Fibroblast of skin of back (primary cell): ENCODE results near the gene SLC4A2. TPM values are rescaled to one million over a fixed set of nuclear protein-coding genes. Genes with fewer than 3 reads are reported as not detected.
"Not testable (repeated sequence)": the region's sequence is repeated elsewhere in the genome, so short reads cannot be mapped to it uniquely, and the experiment has no call there.

ENCODE experiments used
- DNase-seq: peaks from one replicate; pipeline ENCODE4 v3.0.0-alpha.2; 2013
- polyA plus RNA-seq, 2 experiments: library from polyadenylated mRNA; unstranded; fragments of 120-200 nt; gene quantifications; one replicate each; pipeline ENCODE4 v1.2.1, GENCODE V29; 2013; ENCODE audit not compliant: insufficient read length in 2 of 2

SLC4A2 gene, protein sequence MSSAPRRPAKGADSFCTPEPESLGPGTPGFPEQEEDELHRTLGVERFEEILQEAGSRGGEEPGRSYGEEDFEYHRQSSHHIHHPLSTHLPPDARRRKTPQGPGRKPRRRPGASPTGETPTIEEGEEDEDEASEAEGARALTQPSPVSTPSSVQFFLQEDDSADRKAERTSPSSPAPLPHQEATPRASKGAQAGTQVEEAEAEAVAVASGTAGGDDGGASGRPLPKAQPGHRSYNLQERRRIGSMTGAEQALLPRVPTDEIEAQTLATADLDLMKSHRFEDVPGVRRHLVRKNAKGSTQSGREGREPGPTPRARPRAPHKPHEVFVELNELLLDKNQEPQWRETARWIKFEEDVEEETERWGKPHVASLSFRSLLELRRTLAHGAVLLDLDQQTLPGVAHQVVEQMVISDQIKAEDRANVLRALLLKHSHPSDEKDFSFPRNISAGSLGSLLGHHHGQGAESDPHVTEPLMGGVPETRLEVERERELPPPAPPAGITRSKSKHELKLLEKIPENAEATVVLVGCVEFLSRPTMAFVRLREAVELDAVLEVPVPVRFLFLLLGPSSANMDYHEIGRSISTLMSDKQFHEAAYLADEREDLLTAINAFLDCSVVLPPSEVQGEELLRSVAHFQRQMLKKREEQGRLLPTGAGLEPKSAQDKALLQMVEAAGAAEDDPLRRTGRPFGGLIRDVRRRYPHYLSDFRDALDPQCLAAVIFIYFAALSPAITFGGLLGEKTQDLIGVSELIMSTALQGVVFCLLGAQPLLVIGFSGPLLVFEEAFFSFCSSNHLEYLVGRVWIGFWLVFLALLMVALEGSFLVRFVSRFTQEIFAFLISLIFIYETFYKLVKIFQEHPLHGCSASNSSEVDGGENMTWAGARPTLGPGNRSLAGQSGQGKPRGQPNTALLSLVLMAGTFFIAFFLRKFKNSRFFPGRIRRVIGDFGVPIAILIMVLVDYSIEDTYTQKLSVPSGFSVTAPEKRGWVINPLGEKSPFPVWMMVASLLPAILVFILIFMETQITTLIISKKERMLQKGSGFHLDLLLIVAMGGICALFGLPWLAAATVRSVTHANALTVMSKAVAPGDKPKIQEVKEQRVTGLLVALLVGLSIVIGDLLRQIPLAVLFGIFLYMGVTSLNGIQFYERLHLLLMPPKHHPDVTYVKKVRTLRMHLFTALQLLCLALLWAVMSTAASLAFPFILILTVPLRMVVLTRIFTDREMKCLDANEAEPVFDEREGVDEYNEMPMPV
- polyA plus RNA-seq (2013, experiment 1 of 2; ENCODE audit: insufficient read length), result 203 TPM
- polyA plus RNA-seq (2013, experiment 2 of 2; ENCODE audit: insufficient read length), result 140 TPM

DNA sequence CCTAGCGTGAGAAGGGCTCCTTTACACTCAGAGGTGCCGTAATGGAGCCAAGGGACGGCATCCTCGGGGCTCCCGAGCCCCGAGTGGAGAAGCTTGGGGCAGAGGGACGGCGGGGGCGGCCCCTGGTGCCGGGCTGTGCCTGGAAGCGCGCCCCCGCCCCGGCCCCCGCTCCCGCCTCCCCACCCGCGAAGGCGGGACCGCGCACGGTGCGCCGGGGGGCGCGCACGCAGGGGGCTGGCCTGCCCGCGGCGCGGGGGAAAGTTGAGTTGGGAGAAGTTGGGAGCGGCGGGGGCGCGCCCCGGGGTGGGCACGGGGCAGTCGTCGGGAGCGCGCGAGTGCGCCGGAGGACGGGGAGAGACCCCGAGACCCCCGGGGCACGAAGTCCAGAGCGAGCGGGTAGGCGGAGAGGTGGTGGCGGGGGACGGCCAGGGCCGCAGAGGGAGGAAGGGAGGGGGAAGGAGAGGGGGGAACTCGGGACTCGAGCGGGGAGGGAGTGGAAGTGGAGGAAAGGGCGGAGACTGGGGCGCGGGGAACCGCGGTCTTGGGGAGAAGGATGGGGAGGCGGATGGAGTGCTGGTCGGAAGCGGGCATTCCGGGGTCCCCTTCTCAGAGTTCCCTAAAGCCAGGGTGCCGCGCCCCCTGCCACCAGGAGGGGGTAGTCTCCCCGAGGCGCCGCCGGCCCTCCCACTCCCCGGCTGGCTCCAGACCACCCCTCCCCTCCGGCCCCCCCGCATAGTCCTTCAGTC lies at the start of gene SLC4A2:
Gene SLC4A2 (plus strand): TSS at position 223 of the 746 bp plus-strand sequence. CDS start 2,399 bp downstream, outside the sequence.
- DNase-seq, result peak; percentile 80

DNA sequence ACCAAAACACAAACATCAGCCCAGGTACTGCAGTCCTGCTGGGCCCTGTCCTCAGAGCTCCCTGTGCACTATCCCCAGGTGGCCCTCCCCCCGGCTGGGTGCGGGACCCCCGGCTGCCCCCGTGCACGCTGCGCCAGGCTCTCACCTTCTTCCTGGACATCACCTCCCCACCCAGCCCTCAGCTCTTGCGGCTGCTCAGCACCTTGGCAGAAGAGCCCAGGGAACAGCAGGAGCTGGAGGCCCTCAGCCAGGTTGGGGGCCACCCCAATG lies 49.4 kb upstream of the SLC4A2 start:
- no peak for DNase-seq

GRCh38 chr7:151010307-151011096 lies 48.9 kb upstream of the SLC4A2 start:
- peak; percentile 49 for DNase-seq

DNA sequence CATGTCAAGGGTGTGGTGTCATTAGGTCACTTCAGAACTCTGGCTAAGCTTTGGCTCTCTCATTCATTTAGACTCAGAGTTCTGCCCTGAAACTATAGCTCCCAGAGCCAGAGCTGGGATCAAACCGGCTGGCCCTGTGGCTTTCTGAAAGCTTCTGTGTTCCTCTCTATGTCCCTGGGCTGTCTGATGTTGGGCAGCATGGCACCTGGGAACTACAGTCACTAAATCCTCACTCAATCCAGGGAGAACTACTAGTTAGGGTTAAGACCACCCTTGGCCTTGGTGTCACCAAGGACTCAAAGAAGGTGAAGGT lies 48.3 kb upstream of the SLC4A2 start:
- no peak for DNase-seq

- not testable (repeated sequence) for DNase-seq
These were observed 47.8 kb upstream of the SLC4A2 start for GRCh38 chr7:151011616-151012015.

DNA sequence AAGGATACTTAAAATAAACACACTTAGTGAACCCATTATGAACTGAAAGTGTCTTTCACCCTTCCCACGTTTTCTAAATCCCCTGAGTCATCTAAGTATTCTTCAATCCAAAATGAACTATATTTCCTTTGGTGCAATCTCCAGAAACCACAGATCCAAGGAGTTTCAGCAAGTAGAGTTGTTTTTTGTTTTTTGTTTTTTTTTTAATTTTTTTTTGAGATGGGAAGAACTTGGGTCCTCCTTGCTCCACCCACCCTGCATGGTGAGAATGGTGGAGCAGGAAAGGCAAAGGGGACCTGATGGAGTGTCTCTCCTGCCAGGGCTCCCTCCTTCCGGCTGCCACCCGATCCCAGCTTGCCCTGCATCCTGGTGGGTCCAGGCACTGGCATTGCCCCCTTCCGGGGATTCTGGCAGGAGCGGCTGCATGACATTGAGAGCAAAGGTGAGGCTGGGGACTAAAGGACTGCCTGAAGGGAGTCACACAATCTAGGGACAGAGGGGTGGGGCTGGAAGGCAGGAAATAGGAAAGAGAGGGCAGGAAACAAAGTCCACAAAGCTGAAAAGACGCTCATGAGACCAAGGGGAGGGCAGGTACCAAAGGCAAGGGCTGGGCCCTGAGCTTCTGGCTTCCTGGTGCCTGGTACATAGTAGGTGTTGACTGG lies 47.2 kb upstream of the SLC4A2 start:
- DNase-seq, result no peak

GRCh38 chr7:151012911-151013347 lies 46.5 kb upstream of the SLC4A2 start:
- DNase-seq, result peak; percentile 54

DNA sequence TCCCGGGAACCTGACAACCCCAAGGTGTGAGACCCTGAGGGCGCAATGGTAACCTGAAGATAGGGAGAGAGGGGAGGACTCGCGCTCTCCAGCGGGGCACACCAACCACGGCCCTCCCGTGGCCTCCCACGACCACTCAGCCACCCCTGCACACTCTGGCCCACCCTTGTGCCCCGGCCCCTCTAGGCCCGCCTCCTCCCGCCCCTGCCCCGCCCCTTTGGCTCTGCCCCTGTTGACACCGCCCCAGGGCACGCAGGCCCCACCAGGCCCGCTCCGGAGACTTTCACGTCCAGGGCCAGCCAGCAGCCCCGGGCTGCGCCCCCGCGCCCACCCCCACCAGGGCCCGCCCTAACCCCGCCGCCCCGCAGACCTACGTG lies 46.0 kb upstream of the SLC4A2 start:
- no peak for DNase-seq

GRCh38 chr7:151013733-151014497 lies 45.5 kb upstream of the SLC4A2 start:
- DNase-seq, result peak; percentile 79

DNA sequence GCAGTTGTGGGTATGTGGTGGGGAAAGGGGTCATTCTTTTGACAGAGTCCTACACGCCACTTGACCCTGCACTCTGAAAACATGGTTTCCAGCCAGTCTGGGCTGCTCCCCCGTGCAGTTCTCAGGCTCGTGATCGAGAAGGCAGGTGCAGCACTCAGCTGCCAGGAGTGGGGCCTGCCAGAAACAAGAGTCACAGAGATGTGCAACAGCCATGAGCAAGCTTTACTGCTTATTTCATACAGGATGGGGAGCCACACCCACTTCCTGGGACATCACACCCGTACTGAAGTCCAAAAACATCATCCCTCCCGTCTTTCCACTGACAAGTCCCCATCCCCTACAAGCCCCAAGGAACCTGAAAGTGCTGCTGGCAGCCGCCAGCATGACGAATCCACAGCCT lies 44.4 kb upstream of the SLC4A2 start:
- DNase-seq, result no peak

DNA sequence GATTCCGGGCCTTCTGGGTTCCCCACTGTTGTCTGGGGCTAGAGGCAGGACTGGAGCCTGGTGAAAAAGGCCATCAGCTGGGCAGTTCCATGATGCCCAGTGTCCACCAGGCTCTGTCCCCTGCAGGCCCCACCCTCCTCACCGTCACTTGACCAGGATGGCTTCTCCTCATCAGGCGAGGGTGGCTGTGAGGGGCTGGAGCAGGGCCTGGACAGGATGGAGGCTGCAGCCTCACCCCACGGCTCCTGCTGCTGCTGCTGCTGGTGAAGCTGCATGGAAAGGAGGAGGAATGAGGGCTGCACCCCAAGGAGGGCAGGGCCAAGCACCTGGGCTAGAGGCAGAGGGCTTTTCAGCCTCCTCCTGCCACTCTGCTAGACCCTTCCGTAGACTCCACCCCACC lies 43.4 kb upstream of the SLC4A2 start:
- DNase-seq, result no peak

DNA sequence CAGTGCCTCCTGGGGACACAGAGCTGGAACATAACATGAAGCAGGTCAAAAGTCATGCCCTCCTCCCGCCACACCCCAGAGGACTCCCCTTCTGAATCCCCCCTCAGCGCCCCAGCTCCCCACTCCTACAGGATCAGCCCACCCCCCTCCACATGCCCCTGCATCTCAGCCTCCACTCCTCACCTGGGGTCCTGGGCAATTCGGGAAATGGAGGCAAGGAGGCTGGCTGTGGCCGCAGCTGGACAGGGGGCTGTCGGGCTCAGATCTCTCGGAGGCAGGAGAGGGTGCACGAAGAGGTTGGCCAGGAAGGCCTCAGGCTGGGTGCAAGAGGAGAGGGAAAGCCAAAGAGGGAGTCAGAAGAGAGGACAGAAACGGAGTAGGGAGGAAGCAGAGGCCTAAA lies 42.9 kb upstream of the SLC4A2 start:
- no peak for DNase-seq

DNA sequence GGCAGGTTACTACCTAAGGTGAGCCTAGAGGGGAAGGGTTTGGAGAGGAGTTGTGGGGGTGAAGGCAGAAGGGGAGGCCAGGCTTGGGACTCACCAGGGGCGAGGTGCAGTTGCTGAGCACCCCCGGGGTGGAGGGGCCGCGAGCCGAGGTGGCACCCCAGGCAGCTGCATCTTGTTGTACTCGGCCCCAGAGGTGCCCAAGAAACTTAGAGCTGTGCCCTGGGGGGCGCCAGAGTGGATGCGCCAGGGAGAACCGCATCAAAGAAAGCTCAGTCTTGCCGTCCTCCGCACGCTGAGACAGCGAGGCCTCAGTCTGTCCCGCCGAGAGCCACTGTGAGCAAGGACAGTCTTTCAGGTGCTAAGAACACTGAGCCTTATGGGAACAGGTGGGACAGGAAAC lies 42.4 kb upstream of the SLC4A2 start:
- no peak for DNase-seq

DNA sequence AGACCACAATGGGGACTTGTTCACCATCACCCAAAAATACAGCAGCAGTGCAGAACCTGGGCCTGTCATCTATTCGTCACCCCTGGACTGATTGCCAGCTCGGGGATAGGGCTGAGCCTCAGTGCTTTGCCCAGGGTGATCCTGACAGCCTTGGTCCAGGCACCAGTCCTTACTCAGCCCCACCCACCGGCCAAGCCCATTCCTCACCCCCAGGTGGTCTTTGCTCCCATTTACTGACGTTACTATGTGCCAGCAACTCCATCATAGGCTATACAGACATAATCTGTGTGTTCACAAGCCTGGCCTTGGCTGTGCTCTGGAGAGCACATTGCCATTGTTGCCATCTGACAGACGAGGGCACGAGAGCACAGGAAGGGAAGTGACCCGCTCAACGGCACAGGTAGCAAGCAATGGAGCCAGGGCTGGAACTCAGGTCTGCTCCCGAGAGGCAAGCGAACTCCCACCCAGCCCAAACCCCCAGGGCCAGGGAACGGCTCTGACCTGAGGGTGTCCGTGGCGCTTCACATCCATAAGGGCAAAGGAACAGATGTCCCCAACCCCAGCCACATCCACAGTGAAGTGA lies 41.9 kb upstream of the SLC4A2 start:
- no peak for DNase-seq

DNA sequence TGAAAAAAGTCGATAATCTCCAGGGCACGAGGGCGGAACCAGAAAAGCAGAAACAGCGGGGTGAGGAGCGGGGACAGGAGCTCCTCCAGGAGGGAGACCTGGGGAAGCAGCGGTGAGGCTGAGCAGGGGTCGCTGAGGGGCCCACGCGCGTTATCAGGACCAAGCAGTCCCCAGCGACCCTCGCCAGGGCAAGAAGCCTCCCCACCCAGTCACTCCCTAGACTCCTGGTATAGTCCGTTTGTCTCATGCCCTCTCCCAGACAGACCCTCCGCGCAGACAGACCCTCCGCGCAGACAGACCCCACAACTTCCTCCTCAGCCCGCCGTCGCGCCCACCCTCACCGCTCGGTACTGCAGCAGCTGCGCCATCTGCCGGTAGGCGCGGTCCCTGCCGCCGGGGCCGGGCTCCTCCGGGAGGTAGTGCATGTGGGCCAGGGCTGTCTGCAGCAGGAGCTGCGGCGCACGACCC lies 41.4 kb upstream of the SLC4A2 start:
- peak; percentile 44 for DNase-seq

DNA sequence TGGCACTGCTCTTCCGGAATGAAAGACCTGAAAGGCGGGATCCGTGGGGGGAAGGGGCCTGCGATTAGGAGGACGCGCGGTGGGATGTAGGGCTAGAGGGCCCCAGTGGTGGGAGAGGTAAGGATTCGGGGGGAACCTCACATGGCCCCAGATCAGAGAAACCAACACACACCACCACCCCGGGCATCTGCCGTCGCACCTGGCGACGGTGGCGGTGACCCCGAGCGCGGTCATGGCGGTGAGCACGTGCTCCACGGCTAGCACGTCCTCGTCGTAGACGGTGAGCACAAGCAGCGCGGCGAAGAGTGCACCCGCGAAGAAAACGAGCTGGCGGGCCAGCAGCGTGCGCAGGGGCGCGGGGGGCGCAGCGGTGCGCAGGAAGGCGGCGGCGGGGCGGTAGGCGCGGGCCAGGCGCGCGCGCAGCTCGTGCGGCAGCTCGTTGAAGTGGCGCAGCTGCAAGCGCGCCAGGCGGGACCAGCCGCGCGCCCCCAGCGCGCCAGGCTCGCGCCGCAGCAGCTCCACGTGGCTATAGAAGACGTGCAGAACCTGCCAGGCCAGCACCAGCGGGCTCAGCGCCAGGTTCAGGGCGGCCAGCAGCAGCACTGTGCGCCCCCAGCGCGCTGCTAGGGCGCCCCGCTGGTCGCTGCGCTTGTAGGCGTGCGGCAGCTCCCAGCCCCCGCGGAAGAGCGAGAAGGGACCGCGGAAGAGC lies 40.8 kb upstream of the SLC4A2 start:
- peak; percentile 53 for DNase-seq

DNA sequence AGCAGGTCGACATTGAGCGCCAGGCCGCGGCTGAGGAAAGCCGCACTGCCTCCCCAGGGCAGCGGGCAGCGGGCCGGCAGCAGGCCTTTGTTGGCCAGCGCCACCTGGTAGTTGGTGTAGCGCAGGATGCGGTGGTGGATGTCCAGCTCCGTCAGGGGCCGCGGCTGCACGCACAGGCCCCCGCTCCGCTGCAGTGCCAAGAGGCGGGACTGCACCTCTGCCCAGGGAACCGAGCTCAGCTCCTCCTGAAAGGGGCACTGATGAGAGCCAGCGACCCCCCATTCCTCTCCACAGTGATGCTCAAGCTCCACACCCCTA lies 40.3 kb upstream of the SLC4A2 start:
- no peak for DNase-seq

GRCh38 chr7:151020231-151020630 lies 39.2 kb upstream of the SLC4A2 start:
- no peak for DNase-seq

- DNase-seq, result no peak
These were observed 36.2 kb upstream of the SLC4A2 start for GRCh38 chr7:151023232-151023631.
